Measurements from ENCODE around the gene FAM120A. TPM values are rescaled to one million over a fixed set of nuclear protein-coding genes. Genes with fewer than 3 reads are reported as not detected.

The FAM120A gene
- total and polyA plus RNA-seq, 4 donors = 28.3 to 91.0 (median 50.3) TPM

DNA sequence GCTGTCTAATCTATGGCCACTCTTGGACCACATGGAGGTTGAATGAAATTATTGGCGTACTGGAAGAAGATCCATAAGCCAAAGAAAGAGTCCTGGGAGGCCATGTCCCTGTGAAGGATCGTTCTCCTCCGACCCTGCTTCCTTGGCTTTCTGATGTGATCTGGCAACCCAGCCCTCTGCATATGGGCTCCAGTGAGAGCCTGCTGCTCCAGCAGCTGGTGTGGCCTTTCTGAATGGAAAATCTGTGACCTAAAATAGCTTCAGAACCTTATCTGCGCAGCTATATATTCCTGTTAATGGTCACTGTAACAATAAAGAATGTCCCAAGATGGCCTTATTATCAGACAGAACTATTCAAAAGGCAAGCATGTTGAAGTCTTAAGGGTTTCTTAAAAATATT, 84.7 kb downstream of the FAM120A start:
- Histone ChIP-seq H3K27ac (ENCODE audit: low read depth in 1 of 2, low read length in 2 of 2) (no peak overlapping the region), H3K9ac (ENCODE audit: low read depth in 1 of 2, low read length in 2 of 2) (no peak overlapping the region), H3K4me1 (ENCODE audit: control insufficient read depth in 4 of 4, insufficient read depth in 4 of 4, low read length in 3 of 4) (no peaks in the 10 kb centered on the region), H3K4me3 (ENCODE audit: low read depth in 1 of 3, low read length in 3 of 3) (no peak overlapping the region), H3K36me3 (ENCODE audit: control insufficient read depth in 4 of 4, insufficient read depth in 3 of 4, low read depth in 1 of 4, low read length in 3 of 4) (peaks cover 8 to 30% (median 22%) of the 10 kb centered on the region in 4 donors), H3K9me3 (ENCODE audit: control insufficient read depth in 4 of 4, low read length in 3 of 4) (no peaks in the 10 kb centered on the region), H3K27me3 (ENCODE audit: control insufficient read depth in 4 of 4, insufficient read depth in 4 of 4, low read length in 3 of 4) (no peaks in the 10 kb centered on the region)
- TF ChIP-seq JUND (IDR thresholded peaks at IDR 0.05) = no peak
- TF ChIP-seq FOXA1 (IDR thresholded peaks at IDR 0.05) = no peak
- no peak for TF ChIP-seq FOXA2 (IDR thresholded peaks at IDR 0.05)
- TF ChIP-seq RAD21 (IDR thresholded peaks at IDR 0.05) = no peak
- no peak for TF ChIP-seq HNF4G (IDR thresholded peaks at IDR 0.05)
- TF ChIP-seq, protein P1, sequence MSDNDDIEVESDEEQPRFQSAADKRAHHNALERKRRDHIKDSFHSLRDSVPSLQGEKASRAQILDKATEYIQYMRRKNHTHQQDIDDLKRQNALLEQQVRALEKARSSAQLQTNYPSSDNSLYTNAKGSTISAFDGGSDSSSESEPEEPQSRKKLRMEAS (IDR thresholded peaks at IDR 0.05) = no peak
- no peak for TF ChIP-seq EGR1 (IDR thresholded peaks at IDR 0.05; ENCODE audit: low read depth in 2 of 2)
- no peak for TF ChIP-seq RXRA (IDR thresholded peaks at IDR 0.05)
- TF ChIP-seq, protein P2, sequence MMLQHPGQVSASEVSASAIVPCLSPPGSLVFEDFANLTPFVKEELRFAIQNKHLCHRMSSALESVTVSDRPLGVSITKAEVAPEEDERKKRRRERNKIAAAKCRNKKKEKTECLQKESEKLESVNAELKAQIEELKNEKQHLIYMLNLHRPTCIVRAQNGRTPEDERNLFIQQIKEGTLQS (IDR thresholded peaks at IDR 0.05) = no peak
- no peak for TF ChIP-seq NR2F2 (IDR thresholded peaks at IDR 0.05)
- no peak for TF ChIP-seq GABPA (IDR thresholded peaks at IDR 0.05 in 1 of 2, conservative IDR thresholded peaks at IDR 0.05 in 1 of 2)
- TF ChIP-seq YY1 (IDR thresholded peaks at IDR 0.05) = no peak
- no peak for TF ChIP-seq SP1 (IDR thresholded peaks at IDR 0.05)
- TF ChIP-seq, protein P3, sequence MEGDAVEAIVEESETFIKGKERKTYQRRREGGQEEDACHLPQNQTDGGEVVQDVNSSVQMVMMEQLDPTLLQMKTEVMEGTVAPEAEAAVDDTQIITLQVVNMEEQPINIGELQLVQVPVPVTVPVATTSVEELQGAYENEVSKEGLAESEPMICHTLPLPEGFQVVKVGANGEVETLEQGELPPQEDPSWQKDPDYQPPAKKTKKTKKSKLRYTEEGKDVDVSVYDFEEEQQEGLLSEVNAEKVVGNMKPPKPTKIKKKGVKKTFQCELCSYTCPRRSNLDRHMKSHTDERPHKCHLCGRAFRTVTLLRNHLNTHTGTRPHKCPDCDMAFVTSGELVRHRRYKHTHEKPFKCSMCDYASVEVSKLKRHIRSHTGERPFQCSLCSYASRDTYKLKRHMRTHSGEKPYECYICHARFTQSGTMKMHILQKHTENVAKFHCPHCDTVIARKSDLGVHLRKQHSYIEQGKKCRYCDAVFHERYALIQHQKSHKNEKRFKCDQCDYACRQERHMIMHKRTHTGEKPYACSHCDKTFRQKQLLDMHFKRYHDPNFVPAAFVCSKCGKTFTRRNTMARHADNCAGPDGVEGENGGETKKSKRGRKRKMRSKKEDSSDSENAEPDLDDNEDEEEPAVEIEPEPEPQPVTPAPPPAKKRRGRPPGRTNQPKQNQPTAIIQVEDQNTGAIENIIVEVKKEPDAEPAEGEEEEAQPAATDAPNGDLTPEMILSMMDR (IDR thresholded peaks at IDR 0.05; ENCODE audit: low read depth, low read length, missing input control) = no peak
- TF ChIP-seq HNF4A (conservative IDR thresholded peaks at IDR 0.05) = no peak
- TF ChIP-seq, protein P4, sequence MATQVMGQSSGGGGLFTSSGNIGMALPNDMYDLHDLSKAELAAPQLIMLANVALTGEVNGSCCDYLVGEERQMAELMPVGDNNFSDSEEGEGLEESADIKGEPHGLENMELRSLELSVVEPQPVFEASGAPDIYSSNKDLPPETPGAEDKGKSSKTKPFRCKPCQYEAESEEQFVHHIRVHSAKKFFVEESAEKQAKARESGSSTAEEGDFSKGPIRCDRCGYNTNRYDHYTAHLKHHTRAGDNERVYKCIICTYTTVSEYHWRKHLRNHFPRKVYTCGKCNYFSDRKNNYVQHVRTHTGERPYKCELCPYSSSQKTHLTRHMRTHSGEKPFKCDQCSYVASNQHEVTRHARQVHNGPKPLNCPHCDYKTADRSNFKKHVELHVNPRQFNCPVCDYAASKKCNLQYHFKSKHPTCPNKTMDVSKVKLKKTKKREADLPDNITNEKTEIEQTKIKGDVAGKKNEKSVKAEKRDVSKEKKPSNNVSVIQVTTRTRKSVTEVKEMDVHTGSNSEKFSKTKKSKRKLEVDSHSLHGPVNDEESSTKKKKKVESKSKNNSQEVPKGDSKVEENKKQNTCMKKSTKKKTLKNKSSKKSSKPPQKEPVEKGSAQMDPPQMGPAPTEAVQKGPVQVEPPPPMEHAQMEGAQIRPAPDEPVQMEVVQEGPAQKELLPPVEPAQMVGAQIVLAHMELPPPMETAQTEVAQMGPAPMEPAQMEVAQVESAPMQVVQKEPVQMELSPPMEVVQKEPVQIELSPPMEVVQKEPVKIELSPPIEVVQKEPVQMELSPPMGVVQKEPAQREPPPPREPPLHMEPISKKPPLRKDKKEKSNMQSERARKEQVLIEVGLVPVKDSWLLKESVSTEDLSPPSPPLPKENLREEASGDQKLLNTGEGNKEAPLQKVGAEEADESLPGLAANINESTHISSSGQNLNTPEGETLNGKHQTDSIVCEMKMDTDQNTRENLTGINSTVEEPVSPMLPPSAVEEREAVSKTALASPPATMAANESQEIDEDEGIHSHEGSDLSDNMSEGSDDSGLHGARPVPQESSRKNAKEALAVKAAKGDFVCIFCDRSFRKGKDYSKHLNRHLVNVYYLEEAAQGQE (IDR thresholded peaks at IDR 0.05) = no peak
- WGBS = 89% methylated on average over 4 of the region's 4 CpGs
- no peak for DNase-seq (ENCODE audit: low spot score)

DNA sequence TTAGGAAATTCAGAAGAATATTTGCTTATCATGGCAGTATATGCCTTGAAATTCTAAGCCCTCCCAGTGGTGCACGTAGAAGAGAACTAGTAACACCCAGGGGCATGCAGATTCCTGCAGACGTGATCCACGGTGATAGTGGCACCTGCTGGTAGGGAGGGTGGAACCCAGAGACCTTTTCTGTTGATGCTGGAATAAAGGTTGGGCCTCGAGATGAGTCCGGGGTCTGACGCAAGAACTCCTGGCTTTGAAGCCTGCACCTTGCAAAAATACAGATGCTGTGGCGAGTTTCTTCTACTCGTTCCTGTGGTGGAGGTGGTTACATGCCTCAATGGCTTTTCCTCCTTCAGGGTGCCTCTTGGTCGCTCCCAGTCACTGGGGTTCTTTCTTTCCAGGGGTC, 85.4 kb downstream of the FAM120A start:
- no peak overlapping the region for H3K27ac ChIP-seq (ENCODE audit: low read depth in 1 of 2, low read length in 2 of 2)
- H3K9me3 ChIP-seq (ENCODE audit: control insufficient read depth in 4 of 4, low read length in 3 of 4) = no peaks in the 10 kb centered on the region
- TF ChIP-seq, protein P4 (IDR thresholded peaks at IDR 0.05) = no peak
- TF ChIP-seq NR2F2 (IDR thresholded peaks at IDR 0.05) (no peak), YY1 (IDR thresholded peaks at IDR 0.05) (no peak), HNF4G (IDR thresholded peaks at IDR 0.05) (no peak), RAD21 (IDR thresholded peaks at IDR 0.05) (peak in 1 of 2 donors; percentile 22)
- TF ChIP-seq, protein P5, sequence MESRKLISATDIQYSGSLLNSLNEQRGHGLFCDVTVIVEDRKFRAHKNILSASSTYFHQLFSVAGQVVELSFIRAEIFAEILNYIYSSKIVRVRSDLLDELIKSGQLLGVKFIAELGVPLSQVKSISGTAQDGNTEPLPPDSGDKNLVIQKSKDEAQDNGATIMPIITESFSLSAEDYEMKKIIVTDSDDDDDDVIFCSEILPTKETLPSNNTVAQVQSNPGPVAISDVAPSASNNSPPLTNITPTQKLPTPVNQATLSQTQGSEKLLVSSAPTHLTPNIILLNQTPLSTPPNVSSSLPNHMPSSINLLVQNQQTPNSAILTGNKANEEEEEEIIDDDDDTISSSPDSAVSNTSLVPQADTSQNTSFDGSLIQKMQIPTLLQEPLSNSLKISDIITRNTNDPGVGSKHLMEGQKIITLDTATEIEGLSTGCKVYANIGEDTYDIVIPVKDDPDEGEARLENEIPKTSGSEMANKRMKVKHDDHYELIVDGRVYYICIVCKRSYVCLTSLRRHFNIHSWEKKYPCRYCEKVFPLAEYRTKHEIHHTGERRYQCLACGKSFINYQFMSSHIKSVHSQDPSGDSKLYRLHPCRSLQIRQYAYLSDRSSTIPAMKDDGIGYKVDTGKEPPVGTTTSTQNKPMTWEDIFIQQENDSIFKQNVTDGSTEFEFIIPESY (IDR thresholded peaks at IDR 0.05) = no peak
- H3K4me1 ChIP-seq (ENCODE audit: control insufficient read depth in 4 of 4, insufficient read depth in 4 of 4, low read length in 3 of 4) = no peaks in the 10 kb centered on the region
- peaks cover 8 to 30% (median 23%) of the 10 kb centered on the region in 4 donors for H3K36me3 ChIP-seq (ENCODE audit: control insufficient read depth in 4 of 4, insufficient read depth in 3 of 4, low read depth in 1 of 4, low read length in 3 of 4)
- H3K4me3 ChIP-seq (ENCODE audit: low read depth in 1 of 3, low read length in 3 of 3) = no peak overlapping the region
- no peak overlapping the region for H3K9ac ChIP-seq (ENCODE audit: low read depth in 1 of 2, low read length in 2 of 2)
- no peak for DNase-seq (ENCODE audit: low spot score)
- 90% methylated on average over 9 of the region's 9 CpGs for WGBS
- no peaks in the 10 kb centered on the region for H3K27me3 ChIP-seq (ENCODE audit: control insufficient read depth in 4 of 4, insufficient read depth in 4 of 4, low read length in 3 of 4)
